Vagina (tissue), 2 donors: ENCODE data around the gene CENPS.

Experiments used
- POLR2A ChIP-seq, 2 donors: fragments of 450-650 bp; IDR thresholded peaks; one replicate each; pipeline ENCODE4 v1.6.1; 2017; ENCODE audit warnings: antibody characterized with exemption in 2 of 2, mild to moderate bottlenecking in 2 of 2, moderate library complexity in 2 of 2
- POLR2AphosphoS5 ChIP-seq, 2 donors: sonication (generic); formaldehyde crosslinking; IDR thresholded peaks; one replicate each; pipeline ENCODE4 v1.9.0; 2017; ENCODE audit warnings: antibody characterized with exemption in 2 of 2, mild to moderate bottlenecking in 2 of 2, low read depth in 1 of 2; ENCODE audit not compliant: insufficient read depth in 1 of 2
- TF ChIP-seq, protein P1 (sequence below), 3 experiments: fragments of 450-650 bp in 2 of 3; fragments of 200-600 bp in 1 of 3; sonication (generic) in 1 of 3; IDR thresholded peaks; one replicate each; pipeline ENCODE4 v1.5.1; 2017 to 2019; ENCODE audit warnings: antibody characterized with exemption in 3 of 3, mild to moderate bottlenecking in 2 of 3, moderate library complexity in 2 of 3

- TF ChIP-seq POLR2AphosphoS5 (IDR thresholded peaks at IDR 0.05; ENCODE audit: insufficient read depth in 1 of 2, low read depth in 1 of 2) (no peak), POLR2A (IDR thresholded peaks at IDR 0.05) (no peak)
- TF ChIP-seq, protein P1, sequence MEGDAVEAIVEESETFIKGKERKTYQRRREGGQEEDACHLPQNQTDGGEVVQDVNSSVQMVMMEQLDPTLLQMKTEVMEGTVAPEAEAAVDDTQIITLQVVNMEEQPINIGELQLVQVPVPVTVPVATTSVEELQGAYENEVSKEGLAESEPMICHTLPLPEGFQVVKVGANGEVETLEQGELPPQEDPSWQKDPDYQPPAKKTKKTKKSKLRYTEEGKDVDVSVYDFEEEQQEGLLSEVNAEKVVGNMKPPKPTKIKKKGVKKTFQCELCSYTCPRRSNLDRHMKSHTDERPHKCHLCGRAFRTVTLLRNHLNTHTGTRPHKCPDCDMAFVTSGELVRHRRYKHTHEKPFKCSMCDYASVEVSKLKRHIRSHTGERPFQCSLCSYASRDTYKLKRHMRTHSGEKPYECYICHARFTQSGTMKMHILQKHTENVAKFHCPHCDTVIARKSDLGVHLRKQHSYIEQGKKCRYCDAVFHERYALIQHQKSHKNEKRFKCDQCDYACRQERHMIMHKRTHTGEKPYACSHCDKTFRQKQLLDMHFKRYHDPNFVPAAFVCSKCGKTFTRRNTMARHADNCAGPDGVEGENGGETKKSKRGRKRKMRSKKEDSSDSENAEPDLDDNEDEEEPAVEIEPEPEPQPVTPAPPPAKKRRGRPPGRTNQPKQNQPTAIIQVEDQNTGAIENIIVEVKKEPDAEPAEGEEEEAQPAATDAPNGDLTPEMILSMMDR (IDR thresholded peaks at IDR 0.05): no peak
These were observed 50.4 kb downstream of the CENPS start for GRCh38 chr1:10480614-10481013.
